HAP-1 (cell line): Measurements from ENCODE around the gene SLC25A29.

Experiments used
- DNase-seq, 2 experiments: peaks; one replicate each; pipeline ENCODE4 v3.0.0-alpha.2; 2016 to 2020; ENCODE audit warnings: low spot score in 2 of 2
- H3K27me3 ChIP-seq: fragments of 250-450 bp; sonication (Bioruptor Pico); 2 replicates; pipeline ENCODE4 v1.5.1; 2020; ENCODE audit warnings: low read depth, mild to moderate bottlenecking, moderate library complexity
- H3K36me3 ChIP-seq: fragments of 250-450 bp; sonication (Bioruptor Pico); replicated peaks from 2 replicates; pipeline ENCODE4 v1.5.1; 2020; ENCODE audit warnings: mild to moderate bottlenecking
- H3K4me1 ChIP-seq: fragments of 250-450 bp; sonication (Bioruptor Pico); 2 replicates; pipeline ENCODE4 v1.5.1; 2020; ENCODE audit warnings: mild to moderate bottlenecking
- H3K4me3 ChIP-seq: fragments of 250-450 bp; sonication (Bioruptor Pico); 2 replicates; pipeline ENCODE4 v1.5.1; 2020; ENCODE audit warnings: mild to moderate bottlenecking, moderate library complexity
- H3K9me3 ChIP-seq: fragments of 250-450 bp; sonication (Bioruptor Pico); 2 replicates; pipeline ENCODE4 v1.5.1; 2020; ENCODE audit warnings: mild to moderate bottlenecking, moderate library complexity
- in situ Hi-C: fragments of 300-500 bp; cut with MboI; formaldehyde crosslinking; loops from 3 replicates; pipeline ENCODE4 v1.14.3; 2020; ENCODE audit warnings: low sequenced_read_pairs, inconsistent platforms, mixed read lengths

Gene SLC25A29

DNA sequence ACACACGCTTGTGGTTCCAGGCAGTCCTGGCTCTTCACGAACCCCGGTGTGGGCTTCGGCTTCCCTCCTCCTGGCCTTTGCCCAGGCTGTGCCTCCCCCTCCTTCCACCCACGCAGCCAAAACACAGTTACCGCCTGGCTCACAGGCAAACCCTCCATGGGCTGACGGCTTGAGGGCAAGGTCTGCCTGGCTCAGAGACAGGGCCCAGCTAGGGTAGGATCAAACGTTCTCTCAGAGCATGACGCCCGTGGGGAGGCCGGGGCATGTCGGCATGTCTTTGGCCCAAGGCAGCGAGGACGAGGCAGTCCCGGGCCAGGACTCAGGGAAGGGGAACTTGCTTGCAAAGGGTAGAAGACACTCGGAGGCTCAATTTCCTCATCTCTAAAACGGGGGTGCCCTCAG is 19.0 kb upstream of the SLC25A29 start:
- H3K9me3 ChIP-seq = no peaks in the 10 kb centered on the region
- no peak overlapping the region for H3K4me3 ChIP-seq
- no peaks in the 10 kb centered on the region for H3K36me3 ChIP-seq
- in situ Hi-C loops = no loop called here
- H3K27me3 ChIP-seq = no peaks in the 10 kb centered on the region
- DNase-seq = no peak
- no peaks in the 10 kb centered on the region for H3K4me1 ChIP-seq

DNA sequence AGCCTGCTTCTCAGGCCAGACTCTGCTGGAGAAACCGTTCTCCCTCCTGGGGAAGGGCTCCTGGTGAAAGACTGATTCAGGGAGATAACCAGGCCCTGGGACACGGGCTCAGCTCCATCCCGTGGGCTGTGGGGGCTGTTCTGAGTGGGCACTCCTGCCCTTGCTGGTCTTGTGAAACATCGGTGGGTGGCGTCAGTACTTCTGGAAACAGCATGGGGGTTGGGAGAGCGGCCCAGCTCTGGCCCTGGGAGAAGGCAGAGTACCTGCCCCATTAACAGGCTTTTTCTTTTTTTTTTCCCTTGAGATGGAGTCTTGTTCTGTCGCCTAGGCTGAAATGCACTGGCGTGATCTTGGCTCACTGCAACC is 17.7 kb upstream of the SLC25A29 start:
- H3K9me3 ChIP-seq = no peaks in the 10 kb centered on the region
- H3K36me3 ChIP-seq = no peaks in the 10 kb centered on the region
- DNase-seq = no peak
- no peaks in the 10 kb centered on the region for H3K27me3 ChIP-seq
- in situ Hi-C loops = no loop called here
- H3K4me3 ChIP-seq = no peak overlapping the region
- H3K4me1 ChIP-seq = no peaks in the 10 kb centered on the region

DNA sequence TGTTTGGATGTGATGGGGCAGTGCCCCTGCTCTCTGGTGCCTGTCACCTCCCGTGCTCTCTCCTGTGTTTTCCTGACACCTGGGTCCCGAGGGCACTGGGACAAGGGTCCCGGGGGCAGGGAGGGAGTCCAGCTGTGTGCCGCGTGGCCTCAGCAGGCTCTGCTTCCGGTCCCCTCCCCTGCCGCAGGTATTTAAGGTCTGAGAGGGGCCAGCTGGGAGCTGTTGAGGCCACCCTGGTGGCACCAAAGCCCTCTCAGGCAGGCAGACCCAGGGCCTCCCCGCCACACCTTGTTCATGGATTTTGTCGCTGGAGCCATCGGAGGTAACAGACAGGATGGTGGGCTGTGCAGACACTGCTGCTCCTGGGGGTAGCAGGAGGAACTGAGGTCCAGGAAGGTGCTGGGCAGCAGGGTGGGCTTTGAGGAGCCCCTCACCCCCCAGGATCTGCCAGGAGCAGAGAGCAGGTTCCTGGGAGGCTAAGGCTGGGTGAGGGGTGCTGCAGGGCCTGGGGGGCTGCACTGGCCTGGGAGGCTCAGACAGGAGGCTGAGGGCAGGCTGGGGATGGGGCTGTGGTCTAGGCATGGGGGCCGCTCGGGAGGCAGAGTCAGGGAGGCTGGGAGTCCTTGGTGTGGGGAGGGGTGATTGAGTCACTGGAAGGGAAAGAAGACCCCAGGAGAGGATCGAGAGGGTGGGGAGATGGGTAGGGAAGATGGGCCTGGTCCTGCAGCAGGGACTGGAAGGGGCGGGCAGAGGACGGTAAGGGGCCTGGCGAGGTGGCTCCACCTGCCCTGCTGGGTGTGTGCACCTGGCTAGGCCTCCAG is 17.1 kb upstream of the SLC25A29 start, which contains the start of gene SLC25A47:
Gene SLC25A47 (plus strand): TSS at position 219 of the 821 bp plus-strand sequence. CDS start 76 bp downstream, at position 295.
- Histone ChIP-seq H3K9me3 (no peaks in the 10 kb centered on the region), H3K27me3 (no peaks in the 10 kb centered on the region), H3K4me3 (no peak within 1 kb of the TSS), H3K36me3 (no peaks in the 10 kb centered on the region), H3K4me1 (peaks cover 1% of the 10 kb centered on the region; the same call in 1 of the 2 replicates)
- no peak for DNase-seq
- in situ Hi-C loops = no loop called here

DNA sequence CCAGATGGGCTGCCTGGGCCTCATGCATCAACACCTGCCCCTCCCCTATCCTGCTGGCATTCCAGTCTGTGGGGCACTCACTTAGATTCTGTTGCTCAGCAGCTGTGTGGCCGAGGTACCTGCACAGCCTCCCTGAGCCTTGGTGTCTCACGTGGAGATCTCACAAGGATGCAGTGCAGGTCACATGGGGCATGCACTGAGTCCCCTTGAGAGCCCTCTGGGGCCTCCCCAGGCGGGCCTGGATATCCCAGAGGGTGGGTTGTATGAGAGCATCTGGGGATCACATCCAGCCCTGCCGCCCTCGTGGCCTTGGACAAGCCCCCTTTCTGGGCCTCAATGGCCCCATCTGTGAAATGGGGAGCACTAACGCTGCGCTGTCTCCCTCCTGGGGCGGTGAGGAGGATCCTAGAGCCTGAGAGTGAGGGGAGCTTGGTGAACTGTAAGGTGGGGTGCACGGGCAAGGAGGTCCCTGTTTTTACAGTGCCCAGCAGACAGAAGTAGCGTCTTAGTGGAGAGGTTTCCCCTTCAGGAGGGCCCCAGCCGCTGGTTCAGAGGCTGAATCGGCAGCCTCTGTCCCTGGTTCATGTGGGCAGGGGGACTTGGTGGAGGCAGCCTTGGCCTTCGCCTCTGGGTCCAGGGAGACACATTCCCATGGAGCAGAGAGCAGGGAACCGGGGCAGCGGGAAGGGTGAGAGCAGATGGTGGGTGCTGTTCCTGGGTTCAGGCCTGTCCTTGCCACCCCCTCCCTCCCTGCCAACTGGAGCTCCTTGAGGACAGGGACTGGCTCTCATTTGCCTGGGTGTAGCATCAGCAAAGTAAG is 16.1 kb upstream of the SLC25A29 start:
- Histone ChIP-seq H3K27me3 (no peaks in the 10 kb centered on the region), H3K36me3 (no peaks in the 10 kb centered on the region), H3K4me3 (no peak overlapping the region), H3K9me3 (no peaks in the 10 kb centered on the region), H3K4me1 (peaks cover 7% of the 10 kb centered on the region)
- no peak for DNase-seq
- in situ Hi-C loops = no loop called here

DNA sequence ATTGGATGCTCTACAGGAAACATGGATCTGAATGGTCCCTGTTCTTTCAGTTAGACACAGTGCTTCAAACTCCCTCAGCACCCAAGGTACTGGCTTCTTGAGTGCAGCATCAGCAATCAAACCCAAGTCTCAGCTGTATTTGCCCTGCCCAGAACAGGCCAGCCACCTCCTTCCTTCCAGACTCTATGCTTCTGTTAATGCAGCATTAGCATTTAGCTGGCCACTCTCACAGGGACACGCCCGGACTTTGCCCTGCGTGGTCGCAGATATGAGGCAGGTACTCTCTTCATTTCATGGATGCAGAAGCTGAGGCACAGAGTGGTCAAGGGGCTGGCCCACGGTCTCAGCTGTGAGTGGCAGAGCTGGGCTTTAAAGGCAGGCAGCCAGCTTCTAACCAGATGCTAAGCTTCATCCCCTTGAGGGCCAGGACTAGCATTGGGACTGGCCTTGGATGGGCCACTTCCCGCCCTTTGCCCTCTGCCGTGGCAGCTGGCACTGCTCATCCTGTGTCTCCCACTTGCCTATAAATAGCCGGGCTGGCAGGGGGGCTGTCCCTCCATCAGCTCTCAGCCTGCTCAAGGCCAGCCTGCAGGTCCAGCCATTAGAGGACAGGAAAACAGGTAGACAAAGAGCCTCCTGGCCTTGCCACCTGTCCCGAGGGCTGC is 15.4 kb upstream of the SLC25A29 start:
- DNase-seq = no peak
- in situ Hi-C loops = no loop called here

DNA sequence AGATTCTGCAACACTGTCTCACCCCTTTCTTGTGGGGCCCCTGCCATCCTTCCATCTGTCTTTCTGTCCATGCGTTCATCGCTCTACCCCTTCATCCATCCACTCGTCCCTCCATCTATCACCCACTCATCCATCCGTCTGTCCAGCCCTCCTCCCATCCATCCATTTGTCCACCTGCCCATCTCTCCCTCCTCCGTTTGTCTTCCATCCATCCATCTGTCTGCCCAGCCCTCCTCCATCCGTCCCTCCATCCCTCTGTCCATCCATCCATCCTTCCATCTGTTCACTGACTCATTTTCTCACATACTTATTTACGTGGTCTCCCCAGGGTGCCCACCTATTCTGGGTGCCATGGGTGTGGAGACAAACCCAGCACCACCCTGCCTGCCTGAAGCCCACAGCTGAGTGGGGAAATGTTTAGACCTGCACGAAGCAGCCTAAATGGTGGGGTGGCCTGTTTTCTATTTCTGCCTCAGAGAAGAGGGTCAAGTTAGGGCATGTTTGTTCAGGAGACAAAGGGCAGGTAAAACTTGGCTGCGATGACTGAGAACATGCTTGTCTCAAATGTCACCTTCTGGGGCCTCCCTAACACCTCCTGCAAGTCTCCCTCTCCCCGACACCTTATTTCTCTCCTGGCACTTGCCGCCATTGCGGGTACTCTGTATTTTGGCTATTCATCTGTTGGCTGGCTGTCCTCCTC is 14.1 kb upstream of the SLC25A29 start:
- H3K4me1 ChIP-seq = peaks cover 7% of the 10 kb centered on the region
- no peaks in the 10 kb centered on the region for H3K9me3 ChIP-seq
- in situ Hi-C loops = no loop called here
- no peak for DNase-seq
- H3K4me3 ChIP-seq = no peak overlapping the region
- no peaks in the 10 kb centered on the region for H3K36me3 ChIP-seq
- H3K27me3 ChIP-seq = no peaks in the 10 kb centered on the region

More for the DNA sequence above, 15.4 kb upstream of the SLC25A29 start:
- H3K4me3 ChIP-seq = no peak overlapping the region
- H3K27me3 ChIP-seq = no peaks in the 10 kb centered on the region
- no peaks in the 10 kb centered on the region for H3K36me3 ChIP-seq
- H3K4me1 ChIP-seq = peaks cover 7% of the 10 kb centered on the region
- H3K9me3 ChIP-seq = no peaks in the 10 kb centered on the region

DNA sequence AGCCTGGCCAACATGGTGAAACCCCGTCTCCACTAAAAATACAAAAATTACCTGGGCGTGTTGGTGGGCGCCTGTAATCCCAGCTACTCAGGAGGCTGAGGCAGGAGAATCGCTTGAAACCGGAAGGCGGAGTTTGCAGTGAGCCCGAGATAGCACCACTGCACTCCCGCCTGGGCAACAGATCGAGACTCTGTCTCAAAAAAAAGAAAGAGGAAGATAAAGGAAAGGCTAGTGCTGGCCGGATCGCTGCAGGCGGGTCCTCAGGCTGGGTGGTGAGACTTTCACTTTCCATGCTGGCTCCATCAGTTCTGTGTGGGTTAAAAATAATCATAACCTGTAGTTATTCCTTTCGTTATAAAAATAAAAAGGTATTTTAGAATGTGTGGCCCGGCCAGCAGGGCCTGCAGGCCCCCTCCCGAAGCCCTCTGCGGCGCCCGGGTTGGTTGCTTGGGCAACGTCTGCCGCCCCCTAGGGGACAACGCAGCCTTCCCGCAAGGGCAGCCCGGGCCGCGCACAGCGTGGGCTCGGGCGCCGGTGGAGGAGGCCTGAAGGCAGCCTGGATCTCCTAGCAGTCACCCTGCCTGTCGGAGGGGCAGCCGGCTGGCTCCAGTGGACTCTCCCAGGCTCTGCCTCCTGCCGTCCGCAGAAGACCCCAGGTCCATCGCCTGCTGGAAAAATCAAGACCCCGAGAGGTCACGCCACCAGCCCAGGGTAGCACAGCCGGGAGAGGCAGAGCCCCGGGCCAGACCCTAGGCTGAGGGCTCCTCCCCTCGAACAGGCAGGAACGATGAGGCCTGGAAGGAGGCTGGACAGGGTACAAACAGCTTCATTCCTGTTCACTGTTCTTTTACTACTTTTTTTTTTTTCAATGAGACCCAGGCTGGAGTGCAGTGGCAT is 11.9 kb upstream of the SLC25A29 start:
- in situ Hi-C loops = no loop called here
- H3K9me3 ChIP-seq = no peaks in the 10 kb centered on the region
- no peaks in the 10 kb centered on the region for H3K36me3 ChIP-seq
- peak; percentile 60 to 86 for DNase-seq
- no peak overlapping the region for H3K4me3 ChIP-seq
- H3K4me1 ChIP-seq = peaks cover 7% of the 10 kb centered on the region
- no peaks in the 10 kb centered on the region for H3K27me3 ChIP-seq

DNA sequence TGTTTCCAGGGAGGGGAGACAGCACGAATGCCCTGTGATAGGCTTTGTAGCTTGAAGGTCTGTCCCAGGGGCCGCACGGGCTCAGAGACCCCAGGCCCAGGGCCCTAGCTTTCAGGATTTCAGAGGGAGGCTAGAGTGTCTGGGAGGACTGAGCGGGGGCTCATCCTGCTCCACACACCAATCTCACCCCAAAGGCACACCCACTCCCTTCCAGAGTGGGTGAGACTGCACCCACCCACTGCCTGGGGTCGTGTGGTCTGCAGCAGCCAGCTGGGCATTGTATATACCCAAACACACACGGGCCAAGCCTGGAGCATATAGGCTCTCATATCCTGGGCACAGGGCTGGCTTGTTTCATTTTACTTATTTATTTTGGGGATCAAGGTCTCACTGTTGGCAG is 11.1 kb upstream of the SLC25A29 start:
- peaks cover 10% of the 10 kb centered on the region for H3K4me1 ChIP-seq
- in situ Hi-C loops = no loop called here
- H3K36me3 ChIP-seq = no peaks in the 10 kb centered on the region
- no peak for DNase-seq
- H3K4me3 ChIP-seq = no peak overlapping the region
- no peaks in the 10 kb centered on the region for H3K9me3 ChIP-seq
- no peaks in the 10 kb centered on the region for H3K27me3 ChIP-seq

DNA sequence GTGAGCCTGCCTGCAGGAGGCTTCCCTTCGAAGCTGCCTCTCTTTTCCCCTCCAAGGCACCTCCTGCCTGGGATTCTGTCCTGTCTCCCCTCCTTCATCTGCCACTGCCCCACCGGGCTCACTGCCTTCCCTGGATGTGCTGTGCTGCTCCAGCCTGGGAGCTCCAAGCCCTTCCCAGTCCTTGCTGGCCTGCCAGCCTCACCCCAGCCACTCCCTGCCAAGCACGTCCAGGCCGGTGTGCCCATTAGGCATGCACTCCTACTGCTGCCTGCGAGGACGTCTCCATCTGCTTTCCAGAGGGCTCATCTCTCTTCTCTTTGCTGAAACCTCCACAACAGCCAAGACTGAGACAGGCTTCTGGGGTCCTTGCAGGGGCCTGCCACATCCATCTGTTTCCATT is 8.5 kb upstream of the SLC25A29 start:
- in situ Hi-C loops = no loop called here
- Histone ChIP-seq H3K27me3 (no peaks in the 10 kb centered on the region), H3K4me1 (peaks cover 10% of the 10 kb centered on the region), H3K9me3 (no peaks in the 10 kb centered on the region), H3K36me3 (no peaks in the 10 kb centered on the region), H3K4me3 (no peak overlapping the region)
- DNase-seq = no peak

DNA sequence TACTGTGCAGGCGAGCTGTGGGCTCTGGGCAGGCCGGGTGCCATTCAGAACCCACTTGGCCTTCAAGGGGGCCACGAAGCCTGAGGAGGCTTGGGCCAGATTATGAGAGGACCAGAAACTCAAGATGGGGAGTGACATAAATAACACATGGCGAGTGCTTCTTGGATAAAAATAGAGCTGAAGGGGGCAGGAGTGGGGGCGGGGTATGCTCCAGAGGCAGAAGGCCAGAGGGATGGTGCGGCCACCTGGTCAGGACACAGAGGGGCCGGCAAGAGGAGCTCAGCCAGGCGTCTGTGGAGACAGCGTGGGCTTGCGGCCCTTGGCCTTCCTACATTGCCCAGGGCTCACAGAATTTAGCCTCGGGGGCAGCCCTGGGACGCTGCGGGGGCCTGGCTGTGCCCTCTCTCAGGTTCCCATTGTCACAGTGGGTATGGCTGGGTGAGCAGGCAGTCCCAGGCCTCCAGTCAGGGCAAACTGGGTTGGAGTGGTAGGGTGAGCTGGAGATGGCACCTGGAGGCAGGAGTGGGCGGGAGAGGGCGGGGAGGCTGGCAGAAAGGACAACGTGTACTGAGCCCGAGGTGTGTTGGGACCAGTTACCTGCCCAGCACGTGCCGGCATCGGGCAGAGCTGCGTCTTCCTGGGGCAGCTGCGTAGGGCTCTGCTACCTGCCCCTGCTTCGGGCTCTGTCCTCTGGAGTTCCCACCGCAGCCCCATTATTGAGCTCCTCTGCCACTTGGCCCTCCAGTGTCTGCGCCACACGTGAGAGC is 7.4 kb upstream of the SLC25A29 start:
- H3K4me3 ChIP-seq = no peak overlapping the region
- peaks cover 10% of the 10 kb centered on the region for H3K4me1 ChIP-seq
- H3K9me3 ChIP-seq = no peaks in the 10 kb centered on the region
- H3K36me3 ChIP-seq = no peaks in the 10 kb centered on the region
- no peaks in the 10 kb centered on the region for H3K27me3 ChIP-seq
- in situ Hi-C loops = no loop called here
- no peak for DNase-seq

DNA sequence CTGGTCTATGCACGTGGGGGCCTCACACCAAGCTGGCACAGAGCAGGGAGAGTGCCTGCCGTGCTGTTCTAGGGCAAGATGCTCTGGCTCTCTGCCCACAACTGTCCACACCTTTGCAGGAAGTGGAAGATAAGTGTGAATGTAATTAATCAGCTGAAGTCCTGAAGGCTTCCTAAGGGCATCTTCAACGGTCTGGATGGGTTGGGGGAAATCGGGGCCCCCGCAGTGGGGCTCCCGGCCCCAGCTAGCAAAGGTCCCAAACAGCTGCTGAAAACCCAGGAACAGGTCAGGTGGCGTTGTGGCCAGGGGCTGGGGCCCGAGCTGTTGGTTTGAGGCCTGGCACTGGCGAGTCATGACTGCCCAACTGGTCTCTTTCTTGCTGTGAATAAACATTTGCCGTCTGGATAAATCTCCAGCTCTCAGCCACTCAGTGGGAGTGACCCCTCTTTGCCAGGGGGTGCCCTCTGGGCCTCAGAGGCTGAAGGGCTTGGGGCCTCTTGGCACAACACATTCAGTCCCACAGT is 6.7 kb upstream of the SLC25A29 start:
- Histone ChIP-seq H3K9me3 (no peaks in the 10 kb centered on the region), H3K4me3 (no peak overlapping the region), H3K27me3 (no peaks in the 10 kb centered on the region), H3K4me1 (peaks cover 5% of the 10 kb centered on the region), H3K36me3 (no peaks in the 10 kb centered on the region)
- DNase-seq = no peak
- in situ Hi-C loops = no loop called here
